ENCODE results near the gene SUPV3L1. TPM values are rescaled to one million over a fixed set of nuclear protein-coding genes. Genes with fewer than 3 reads are reported as not detected.

The SUPV3L1 gene
- total and polyA plus RNA-seq, 10 of the 15 experiments (the other 5 are each of a cell fraction or from before 2014, with no cell fraction given): 18.4 to 57.8 (median 44.2) TPM

DNA sequence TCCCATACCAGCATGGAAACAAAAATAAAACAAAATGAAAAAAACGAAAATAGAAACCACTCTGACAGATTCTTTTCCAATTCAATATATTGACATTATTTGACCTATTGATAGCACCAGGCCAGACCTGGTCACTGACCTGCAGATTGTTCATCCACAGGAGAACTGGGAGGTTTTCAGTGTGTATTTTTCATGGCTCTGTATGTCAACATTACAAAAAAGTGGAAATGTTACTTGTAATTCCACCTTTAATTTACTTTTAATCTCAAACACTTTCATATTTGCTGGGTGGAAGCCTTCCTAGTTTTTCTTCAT, 43.0 kb downstream of the SUPV3L1 start:
- no peak for FAIRE-seq
- intact Hi-C loops (cut with micrococcal nuclease; ENCODE audit: unreplicated experiment): loop anchor here (2.0 to 10.0 kb wide), 3 partner anchors 98 to 221 kb away; partner anchors contain the start of gene VPS26A
- TF ChIP-seq CHD1 (IDR thresholded peaks at IDR 0.05; ENCODE audit: low read depth, low read length) (no peak), EED (IDR thresholded peaks at IDR 0.05; ENCODE audit: low read depth) (no peak), TARDBP (IDR thresholded peaks at IDR 0.05; ENCODE audit: borderline replicate concordance) (no peak), IKZF2 (IDR thresholded peaks at IDR 0.05) (no peak), ZBED1 (IDR thresholded peaks at IDR 0.05; ENCODE audit: borderline replicate concordance) (no peak), LARP7 (IDR thresholded peaks at IDR 0.05) (no peak), HDGF (IDR thresholded peaks at IDR 0.05) (no peak), ZNF217 (IDR thresholded peaks at IDR 0.05) (no peak)
- TF ChIP-seq, protein P1, sequence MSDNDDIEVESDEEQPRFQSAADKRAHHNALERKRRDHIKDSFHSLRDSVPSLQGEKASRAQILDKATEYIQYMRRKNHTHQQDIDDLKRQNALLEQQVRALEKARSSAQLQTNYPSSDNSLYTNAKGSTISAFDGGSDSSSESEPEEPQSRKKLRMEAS (IDR thresholded peaks at IDR 0.05; ENCODE audit: low read depth, low read length): no peak
- TF ChIP-seq, protein P2, sequence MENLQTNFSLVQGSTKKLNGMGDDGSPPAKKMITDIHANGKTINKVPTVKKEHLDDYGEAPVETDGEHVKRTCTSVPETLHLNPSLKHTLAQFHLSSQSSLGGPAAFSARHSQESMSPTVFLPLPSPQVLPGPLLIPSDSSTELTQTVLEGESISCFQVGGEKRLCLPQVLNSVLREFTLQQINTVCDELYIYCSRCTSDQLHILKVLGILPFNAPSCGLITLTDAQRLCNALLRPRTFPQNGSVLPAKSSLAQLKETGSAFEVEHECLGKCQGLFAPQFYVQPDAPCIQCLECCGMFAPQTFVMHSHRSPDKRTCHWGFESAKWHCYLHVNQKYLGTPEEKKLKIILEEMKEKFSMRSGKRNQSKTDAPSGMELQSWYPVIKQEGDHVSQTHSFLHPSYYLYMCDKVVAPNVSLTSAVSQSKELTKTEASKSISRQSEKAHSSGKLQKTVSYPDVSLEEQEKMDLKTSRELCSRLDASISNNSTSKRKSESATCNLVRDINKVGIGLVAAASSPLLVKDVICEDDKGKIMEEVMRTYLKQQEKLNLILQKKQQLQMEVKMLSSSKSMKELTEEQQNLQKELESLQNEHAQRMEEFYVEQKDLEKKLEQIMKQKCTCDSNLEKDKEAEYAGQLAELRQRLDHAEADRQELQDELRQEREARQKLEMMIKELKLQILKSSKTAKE (IDR thresholded peaks at IDR 0.05; ENCODE audit: low read depth, poor library complexity, severe bottlenecking): no peak
- TF ChIP-seq, protein P3, sequence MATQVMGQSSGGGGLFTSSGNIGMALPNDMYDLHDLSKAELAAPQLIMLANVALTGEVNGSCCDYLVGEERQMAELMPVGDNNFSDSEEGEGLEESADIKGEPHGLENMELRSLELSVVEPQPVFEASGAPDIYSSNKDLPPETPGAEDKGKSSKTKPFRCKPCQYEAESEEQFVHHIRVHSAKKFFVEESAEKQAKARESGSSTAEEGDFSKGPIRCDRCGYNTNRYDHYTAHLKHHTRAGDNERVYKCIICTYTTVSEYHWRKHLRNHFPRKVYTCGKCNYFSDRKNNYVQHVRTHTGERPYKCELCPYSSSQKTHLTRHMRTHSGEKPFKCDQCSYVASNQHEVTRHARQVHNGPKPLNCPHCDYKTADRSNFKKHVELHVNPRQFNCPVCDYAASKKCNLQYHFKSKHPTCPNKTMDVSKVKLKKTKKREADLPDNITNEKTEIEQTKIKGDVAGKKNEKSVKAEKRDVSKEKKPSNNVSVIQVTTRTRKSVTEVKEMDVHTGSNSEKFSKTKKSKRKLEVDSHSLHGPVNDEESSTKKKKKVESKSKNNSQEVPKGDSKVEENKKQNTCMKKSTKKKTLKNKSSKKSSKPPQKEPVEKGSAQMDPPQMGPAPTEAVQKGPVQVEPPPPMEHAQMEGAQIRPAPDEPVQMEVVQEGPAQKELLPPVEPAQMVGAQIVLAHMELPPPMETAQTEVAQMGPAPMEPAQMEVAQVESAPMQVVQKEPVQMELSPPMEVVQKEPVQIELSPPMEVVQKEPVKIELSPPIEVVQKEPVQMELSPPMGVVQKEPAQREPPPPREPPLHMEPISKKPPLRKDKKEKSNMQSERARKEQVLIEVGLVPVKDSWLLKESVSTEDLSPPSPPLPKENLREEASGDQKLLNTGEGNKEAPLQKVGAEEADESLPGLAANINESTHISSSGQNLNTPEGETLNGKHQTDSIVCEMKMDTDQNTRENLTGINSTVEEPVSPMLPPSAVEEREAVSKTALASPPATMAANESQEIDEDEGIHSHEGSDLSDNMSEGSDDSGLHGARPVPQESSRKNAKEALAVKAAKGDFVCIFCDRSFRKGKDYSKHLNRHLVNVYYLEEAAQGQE (IDR thresholded peaks at IDR 0.05; ENCODE audit: low read depth, low read length): no peak
- TF ChIP-seq, protein P4, sequence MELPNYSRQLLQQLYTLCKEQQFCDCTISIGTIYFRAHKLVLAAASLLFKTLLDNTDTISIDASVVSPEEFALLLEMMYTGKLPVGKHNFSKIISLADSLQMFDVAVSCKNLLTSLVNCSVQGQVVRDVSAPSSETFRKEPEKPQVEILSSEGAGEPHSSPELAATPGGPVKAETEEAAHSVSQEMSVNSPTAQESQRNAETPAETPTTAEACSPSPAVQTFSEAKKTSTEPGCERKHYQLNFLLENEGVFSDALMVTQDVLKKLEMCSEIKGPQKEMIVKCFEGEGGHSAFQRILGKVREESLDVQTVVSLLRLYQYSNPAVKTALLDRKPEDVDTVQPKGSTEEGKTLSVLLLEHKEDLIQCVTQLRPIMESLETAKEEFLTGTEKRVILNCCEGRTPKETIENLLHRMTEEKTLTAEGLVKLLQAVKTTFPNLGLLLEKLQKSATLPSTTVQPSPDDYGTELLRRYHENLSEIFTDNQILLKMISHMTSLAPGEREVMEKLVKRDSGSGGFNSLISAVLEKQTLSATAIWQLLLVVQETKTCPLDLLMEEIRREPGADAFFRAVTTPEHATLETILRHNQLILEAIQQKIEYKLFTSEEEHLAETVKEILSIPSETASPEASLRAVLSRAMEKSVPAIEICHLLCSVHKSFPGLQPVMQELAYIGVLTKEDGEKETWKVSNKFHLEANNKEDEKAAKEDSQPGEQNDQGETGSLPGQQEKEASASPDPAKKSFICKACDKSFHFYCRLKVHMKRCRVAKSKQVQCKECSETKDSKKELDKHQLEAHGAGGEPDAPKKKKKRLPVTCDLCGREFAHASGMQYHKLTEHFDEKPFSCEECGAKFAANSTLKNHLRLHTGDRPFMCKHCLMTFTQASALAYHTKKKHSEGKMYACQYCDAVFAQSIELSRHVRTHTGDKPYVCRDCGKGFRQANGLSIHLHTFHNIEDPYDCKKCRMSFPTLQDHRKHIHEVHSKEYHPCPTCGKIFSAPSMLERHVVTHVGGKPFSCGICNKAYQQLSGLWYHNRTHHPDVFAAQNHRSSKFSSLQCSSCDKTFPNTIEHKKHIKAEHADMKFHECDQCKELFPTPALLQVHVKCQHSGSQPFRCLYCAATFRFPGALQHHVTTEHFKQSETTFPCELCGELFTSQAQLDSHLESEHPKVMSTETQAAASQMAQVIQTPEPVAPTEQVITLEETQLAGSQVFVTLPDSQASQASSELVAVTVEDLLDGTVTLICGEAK (IDR thresholded peaks at IDR 0.05; ENCODE audit: borderline replicate concordance): no peak; the same call in 1 of the 2 replicates
- no peak for DNase-seq (ENCODE audit: low read depth, low spot score)
- ChIA-PET SMC1A (ENCODE audit: uncharacterized antibody, unreplicated experiment) (interaction anchor here (0.6 to 4.3 kb wide), 7 partner anchors 12 to 217 kb away, joined by 3 to 33 read pairs (median 3); partner anchors contain the start of gene SRGN), POLR2A (interaction anchor here (0.7 to 1.4 kb wide), 5 partner anchors 19 to 179 kb away, joined by 3 to 4 read pairs (median 3); no protein-coding TSS in a partner anchor), RAD21 (ENCODE audit: unreplicated experiment) (interaction anchor here (0.8 to 1.2 kb wide), 8 partner anchors 26 to 218 kb away, joined by 3 to 7 read pairs (median 3); no protein-coding TSS in a partner anchor), CTCF (interaction anchor here (0.6 to 5.8 kb wide), 14 partner anchors 11 to 1183 kb away, joined by 3 to 40 read pairs (median 3); partner anchors contain the start of genes DDX21 and SRGN)
- H3K9me3 ChIP-seq (replicated peaks; ENCODE audit: control insufficient read depth, insufficient read depth, low read length): no peaks in the 10 kb centered on the region
- peak overlapping the region; percentile 51; the same call in 1 of the 2 replicates for H3K27ac ChIP-seq (ENCODE audit: control insufficient read depth, insufficient read depth)
- no peak overlapping the region for H2AFZ ChIP-seq (ENCODE audit: control insufficient read depth, low read depth, low read length)
- BruUV-seq (replicated peaks): no TSS peak
- WGBS (ENCODE audit: insufficient coverage, insufficient replicate concordance, low lambda C conversion rate, missing lambda C conversion rate): 0% methylated on average over 1 of the region's 1 CpG
- H3K79me2 ChIP-seq (ENCODE audit: control insufficient read depth, insufficient read depth, low read length): no peaks in the 10 kb centered on the region
- peaks cover 27% of the 10 kb centered on the region for H3K4me1 ChIP-seq (ENCODE audit: control insufficient read depth, insufficient read depth, low read length)
- H3K27me3 ChIP-seq (replicated peaks in 1 of 2; ENCODE audit: control insufficient read depth in 2 of 2, insufficient read depth in 2 of 2, low read length in 1 of 2): no peaks in the 10 kb centered on the region
- H3K9ac ChIP-seq (ENCODE audit: control insufficient read depth, insufficient read depth, low read length): no peak overlapping the region; the same call in 1 of the 2 replicates
- in situ Hi-C loops (cut with MboI): loop anchor here (10.0 kb wide), 1 partner anchor 228 kb away; no protein-coding TSS in a partner anchor
- H3K4me2 ChIP-seq (ENCODE audit: control insufficient read depth, insufficient read depth): peak overlapping the region; percentile 70
- H3K36me3 ChIP-seq (ENCODE audit: control insufficient read depth in 2 of 2, insufficient read depth in 2 of 2, low read length in 1 of 2): no peaks in the 10 kb centered on the region
- ATAC-seq: peak; percentile 2
- no peaks in the 10 kb centered on the region for H4K20me1 ChIP-seq (ENCODE audit: control insufficient read depth, insufficient read depth)
- no peak overlapping the region for H3K4me3 ChIP-seq

Data from GM12878 (cell line).